Right lobe of liver (tissue), 4 donors: Measurements from ENCODE around the gene HELZ2.

Experiments used
- CTCF ChIP-seq, 4 donors: fragments of 200-600 bp in 3 of 4; fragments of 450-650 bp in 1 of 4; IDR thresholded peaks; one replicate each; pipeline versions ENCODE4 v1.5.1 to v1.8.0; 2016 to 2022; ENCODE audit warnings: antibody characterized with exemption in 4 of 4, mild to moderate bottlenecking in 2 of 4
- POLR2A ChIP-seq: fragments of 450-650 bp; IDR thresholded peaks from one replicate; pipeline ENCODE4 v1.6.1; 2017; ENCODE audit warnings: antibody characterized with exemption, mild to moderate bottlenecking
- donor health status: DM: no; HTN: no; CAD: no.
- donor health status: DM: no; HTN: no; CAD: no.
- donor health status: DM: no; HTN: yes; CAD: no.

GRCh38 chr20:63573647-63574131, 350 bp downstream of the HELZ2 start:
- TF ChIP-seq CTCF (IDR thresholded peaks at IDR 0.05) (no peak), POLR2A (no peak)
